Motor neuron (in vitro differentiated cells): Measurements from ENCODE around the gene DNM1. TPM values are rescaled to one million over a fixed set of nuclear protein-coding genes. Genes with fewer than 3 reads are reported as not detected.

ENCODE experiments used
- ATAC-seq, 8 experiments: fragments of 200-7000 bp; cut with Tn5 transposase; replicated peaks in 6 of 8; 2 replicates each; pipeline ENCODE4 v1.8.0; 2021; ENCODE audit warnings: mild to moderate bottlenecking in 8 of 8, moderate library complexity in 8 of 8
- H3K27ac ChIP-seq, 2 donors: fragments of 250-450 bp; sonication (Bioruptor Pico); 2 replicates each; pipeline ENCODE4 v1.9.0; 2021; ENCODE audit warnings: antibody characterized with exemption in 2 of 2, mild to moderate bottlenecking in 2 of 2, moderate library complexity in 1 of 2
- H3K4me1 ChIP-seq, 2 donors: fragments of 250-450 bp; sonication (Bioruptor Pico); replicated peaks in 1 of 2; 2 replicates each; pipeline ENCODE4 v1.6.1; 2021; ENCODE audit warnings: antibody characterized with exemption in 2 of 2, mild to moderate bottlenecking in 2 of 2, moderate library complexity in 1 of 2
- H3K4me3 ChIP-seq, 5 donors: fragments of 250-450 bp; sonication (Bioruptor Pico); 2 replicates each; pipeline ENCODE4 v1.9.0; 2021; ENCODE audit warnings: antibody characterized with exemption in 5 of 5, mild to moderate bottlenecking in 5 of 5, moderate library complexity in 4 of 5
- WGBS, 10 experiments: fragments of 450-650 bp; shearing (Covaris generic); methylation state at CpG; one replicate each; pipeline ENCODE4 v1.0.0; 2022; 5-methylcytosine and 5-hydroxymethylcytosine counted together
- in situ Hi-C, 9 experiments: fragments of 400-800 bp; cut with MboI; loops; one replicate each; pipeline ENCODE4 v1.15.0; 2021; ENCODE audit warnings: low sequenced_read_pairs in 9 of 9, low pct_unique_long_range_greater_than_20kb in 2 of 9; ENCODE audit not compliant: unreplicated experiment in 9 of 9
- total RNA-seq, 8 experiments: library from RNA; unstranded; fragments of 300-600 nt; gene quantifications; 2 replicates each; pipeline versions ENCODE4 v1.2.3 to v1.2.4, GENCODE V29; 2022

Gene DNM1
- 10 to 100 TPM in 5 of 8 experiments, 1 to 10 TPM in 3; 5.5 to 56.9 (median 31.5) TPM for total RNA-seq

DNA sequence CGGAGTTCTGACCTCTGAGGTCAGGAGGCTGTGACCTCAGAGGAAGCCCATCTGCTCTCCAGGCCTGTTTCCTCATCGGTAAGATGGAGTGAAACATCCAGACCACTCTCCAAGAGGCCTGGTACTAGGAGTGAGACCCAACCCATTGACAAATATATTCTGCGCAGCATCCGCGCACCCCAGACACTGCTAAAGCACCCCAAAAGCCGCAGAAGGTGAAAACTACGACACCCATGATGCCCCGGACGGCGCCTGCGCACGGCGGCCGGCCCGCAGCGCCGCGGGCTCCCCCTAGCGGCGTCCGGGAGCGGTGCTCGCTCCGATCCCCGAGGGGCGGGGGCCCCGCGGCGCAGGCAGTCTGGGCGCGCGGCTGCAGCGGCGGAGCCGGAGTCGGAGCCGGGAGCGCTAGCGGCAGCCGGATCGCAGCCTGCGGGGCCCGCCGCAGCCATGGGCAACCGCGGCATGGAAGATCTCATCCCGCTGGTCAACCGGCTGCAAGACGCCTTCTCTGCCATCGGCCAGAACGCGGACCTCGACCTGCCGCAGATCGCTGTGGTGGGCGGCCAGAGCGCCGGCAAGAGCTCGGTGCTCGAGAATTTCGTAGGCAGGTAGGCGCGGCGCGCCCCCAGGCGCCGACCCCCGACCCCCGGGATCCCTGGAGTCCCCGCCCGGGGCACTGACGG lies at the start of gene DNM1:
TSS of gene DNM1 (plus strand) at position 356 of the 683 bp plus-strand sequence. CDS start at position 448, 92 bp downstream.
- Histone ChIP-seq H3K4me3 (peak within 1 kb of the TSS; percentile 65 to 97 (median 78)), H3K27ac (peak within 1 kb of the TSS; percentile 80 to 82), H3K4me1 (peaks cover 0 to 6% of the 10 kb centered on the region in 2 donors)
- ATAC-seq = peak; percentile 62 to 90 (median 67)
- in situ Hi-C loops = no loop called here
- 0 to 33% (median 0%) methylated on average over 1 to 24 of the region's 72 CpGs; no CpG with 5 or more reads in 7 of the 10 experiments for WGBS, 10 experiments

DNA sequence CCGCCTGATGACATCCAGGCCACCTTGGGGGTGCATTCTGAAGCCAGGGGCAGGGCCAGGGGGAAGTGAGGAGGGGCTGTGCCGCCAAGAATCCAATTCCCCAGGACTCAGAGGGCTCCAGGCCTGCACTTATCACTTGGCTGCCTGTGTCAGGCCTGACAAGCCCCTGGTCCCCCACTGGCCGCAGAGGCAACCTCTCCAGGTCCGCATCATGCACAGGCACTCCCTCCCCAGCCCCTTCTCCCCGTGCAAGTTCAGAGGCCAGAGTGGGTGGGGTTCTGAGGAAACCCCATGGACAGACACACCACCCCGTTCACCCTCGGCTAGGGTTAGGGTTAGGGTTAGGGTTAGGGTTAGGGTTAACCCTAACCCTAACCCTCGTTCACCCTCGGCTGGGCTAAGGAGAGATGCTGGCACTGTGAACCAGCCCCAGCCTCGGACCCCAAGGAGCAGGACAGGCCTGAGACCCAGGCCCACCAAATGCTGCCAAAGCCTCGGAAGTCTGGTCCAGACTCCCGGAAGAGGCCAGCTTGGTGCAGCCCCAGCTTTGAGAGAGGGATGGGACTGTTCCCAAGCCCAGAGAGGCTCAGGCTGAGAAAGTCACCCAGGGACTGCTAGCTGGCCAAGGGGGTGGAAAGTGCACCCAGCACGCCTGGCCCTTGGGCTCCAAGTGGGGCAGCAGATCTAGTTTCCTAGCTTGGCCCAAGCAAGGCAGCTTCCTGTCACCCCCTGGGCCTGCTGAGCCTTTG lies 49.1 kb upstream of the DNM1 start:
- in situ Hi-C loops = no loop called here
- no peak overlapping the region for H3K4me3 ChIP-seq
- ATAC-seq = peak in 4 of 8 experiments; percentile 4 to 6 (median 6)
- WGBS, 10 experiments = 60 to 100% (median 85%) methylated on average over 1 to 3 of the region's 13 CpGs; no CpG with 5 or more reads in 6 of the 10 experiments
- peaks cover 0 to 5% of the 10 kb centered on the region in 2 donors for H3K4me1 ChIP-seq
- H3K27ac ChIP-seq = peak overlapping the region in 1 of 2 donors; percentile 16

DNA sequence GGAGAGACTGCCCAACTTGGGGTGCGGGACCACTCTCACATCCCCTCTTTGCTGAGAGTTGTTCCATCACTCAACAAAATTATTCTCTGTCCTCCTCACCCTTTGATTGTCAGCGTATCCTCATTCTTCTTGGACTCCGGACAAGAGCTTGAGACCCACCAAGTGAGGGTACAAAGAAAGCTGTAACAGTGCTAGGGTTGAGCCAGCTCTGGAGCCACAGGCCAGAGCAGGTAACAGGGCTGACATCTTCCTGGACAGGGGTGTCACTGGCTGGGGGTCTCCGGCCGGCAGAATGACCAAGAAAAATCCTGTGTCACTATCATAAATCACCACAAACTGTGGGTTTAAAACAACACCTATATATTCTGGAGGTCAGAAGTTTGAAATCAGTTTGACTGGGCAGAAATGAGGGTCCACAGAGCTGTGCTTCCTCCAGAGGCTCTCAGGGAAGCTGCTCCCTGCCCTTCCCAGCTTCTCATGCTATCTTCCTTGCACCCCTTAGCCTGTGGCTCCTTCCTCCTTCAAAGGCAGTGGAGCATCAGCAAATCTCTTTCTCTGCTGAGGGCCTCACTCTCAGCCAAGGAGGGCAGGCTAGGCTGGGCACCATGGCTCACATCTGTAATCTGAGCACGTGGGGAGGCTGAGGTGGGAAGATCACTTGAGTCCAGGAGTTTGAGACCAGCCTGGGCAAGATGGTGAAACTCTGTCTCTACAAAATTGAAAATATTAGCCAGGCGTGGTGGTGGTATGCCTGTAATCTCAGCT lies 47.3 kb upstream of the DNM1 start:
- Histone ChIP-seq H3K4me1 (peaks cover 3 to 5% of the 10 kb centered on the region in 2 donors), H3K4me3 (no peak overlapping the region), H3K27ac (no peak overlapping the region)
- WGBS, 10 experiments = 60 to 100% (median 88%) methylated on average over 1 to 7 of the region's 7 CpGs; no CpG with 5 or more reads in 4 of the 10 experiments
- in situ Hi-C loops = no loop called here
- no peak for ATAC-seq

DNA sequence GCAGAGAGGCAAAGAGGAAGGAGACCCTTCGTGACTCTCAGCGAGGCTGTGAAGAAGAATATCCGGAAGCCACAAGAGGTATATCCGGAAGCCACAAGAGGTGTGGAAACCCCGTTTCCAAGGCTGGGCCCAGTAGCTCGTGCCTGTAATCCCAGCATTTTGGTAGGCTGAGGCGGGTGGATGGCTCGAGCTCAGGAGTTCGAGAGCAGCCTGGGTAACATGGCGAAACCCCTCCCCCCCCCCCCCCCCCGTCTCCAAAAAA lies 43.7 kb upstream of the DNM1 start:
- Histone ChIP-seq H3K4me3 (peak overlapping the region; percentile 60 to 90 (median 82)), H3K27ac (peak overlapping the region; percentile 42 to 73), H3K4me1 (peaks cover 5 to 6% of the 10 kb centered on the region in 2 donors)
- ATAC-seq = peak in 2 of 8 experiments; percentile 0 to 1
- 40 to 100% (median 54%) methylated on average over 1 to 6 of the region's 11 CpGs; no CpG with 5 or more reads in 6 of the 10 experiments for WGBS, 10 experiments
- in situ Hi-C loops = no loop called here

DNA sequence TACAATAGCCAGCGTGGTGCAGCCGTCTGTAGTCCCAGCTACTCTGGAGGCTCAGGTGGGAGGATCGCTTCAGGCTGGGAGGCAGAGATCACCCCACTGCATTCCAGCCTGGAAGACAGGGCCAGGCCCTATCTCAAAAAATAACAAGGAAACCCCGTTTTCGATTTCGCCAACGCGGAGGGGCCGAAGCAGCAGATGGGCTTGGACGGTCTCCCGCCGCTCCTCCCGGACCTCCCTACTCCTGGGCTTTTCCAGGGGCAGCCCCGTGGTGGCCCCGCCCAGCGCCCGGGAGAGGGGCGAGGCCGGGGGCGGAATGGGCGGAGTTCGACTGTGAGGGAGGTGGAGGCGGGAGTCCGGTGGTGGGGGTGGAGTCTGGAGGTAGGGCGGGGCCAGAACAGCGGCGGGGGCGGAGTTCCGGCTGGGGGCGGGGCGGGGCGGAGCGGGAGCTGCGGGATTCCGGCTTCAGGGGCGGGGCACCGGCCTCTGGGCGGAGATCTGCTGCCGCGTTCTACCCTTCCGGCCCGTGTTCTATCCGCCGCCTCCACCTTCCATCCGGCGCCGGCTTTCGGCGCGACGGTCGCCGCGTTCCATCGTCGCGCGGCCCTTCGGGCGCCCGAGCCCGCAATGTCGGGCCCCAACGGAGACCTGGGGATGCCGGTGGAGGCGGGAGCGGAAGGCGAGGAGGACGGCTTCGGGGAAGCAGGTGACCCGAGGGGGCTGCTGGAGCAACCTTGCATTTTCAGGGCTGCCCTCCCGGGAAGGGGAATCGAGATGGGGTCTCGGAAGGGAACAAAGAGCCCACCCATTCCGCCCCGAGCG lies 43.2 kb upstream of the DNM1 start, which contains the start of gene BBLN:
TSS of gene BBLN (plus strand) at position 482 of the 819 bp plus-strand sequence. CDS start at position 625, 143 bp downstream.
- Histone ChIP-seq H3K27ac (peak within 1 kb of the TSS; percentile 69 to 73), H3K4me1 (peaks cover 5 to 6% of the 10 kb centered on the region in 2 donors), H3K4me3 (peak within 1 kb of the TSS; percentile 60 to 90 (median 82))
- in situ Hi-C loops = no loop called here
- peak; percentile 87 to 94 (median 90) for ATAC-seq
- WGBS, 10 experiments = 0% methylated on average over 1 to 14 of the region's 77 CpGs; no CpG with 5 or more reads in 6 of the 10 experiments

DNA sequence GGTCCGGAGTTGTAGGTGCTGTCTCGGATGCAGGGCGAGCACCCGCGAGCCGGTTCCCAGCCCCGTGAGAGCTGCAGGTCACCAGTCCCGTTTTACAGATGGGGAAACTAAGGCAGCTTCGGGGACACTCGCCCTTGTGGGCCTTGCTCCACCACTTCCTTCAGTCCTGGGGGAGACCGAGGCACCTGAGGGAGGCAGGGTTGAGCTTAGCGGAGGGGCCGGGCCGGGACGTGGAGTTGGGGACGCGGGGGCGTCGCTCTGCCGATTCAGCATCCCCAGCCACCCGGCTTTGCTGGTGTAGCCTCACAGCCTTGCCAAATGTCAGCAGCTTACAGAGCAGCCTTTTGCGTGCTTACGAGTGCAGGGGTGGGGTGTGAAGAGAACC lies 42.6 kb upstream of the DNM1 start:
- peak in 3 of 8 experiments; percentile 1 to 7 (median 2) for ATAC-seq
- peak overlapping the region; percentile 69 to 71 for H3K27ac ChIP-seq
- in situ Hi-C loops = no loop called here
- WGBS, 10 experiments = 0 to 4% (median 3%) methylated on average over 3 to 8 of the region's 23 CpGs; no CpG with 5 or more reads in 6 of the 10 experiments
- peaks cover 5 to 6% of the 10 kb centered on the region in 2 donors for H3K4me1 ChIP-seq
- peak overlapping the region; percentile 60 to 90 (median 82) for H3K4me3 ChIP-seq

DNA sequence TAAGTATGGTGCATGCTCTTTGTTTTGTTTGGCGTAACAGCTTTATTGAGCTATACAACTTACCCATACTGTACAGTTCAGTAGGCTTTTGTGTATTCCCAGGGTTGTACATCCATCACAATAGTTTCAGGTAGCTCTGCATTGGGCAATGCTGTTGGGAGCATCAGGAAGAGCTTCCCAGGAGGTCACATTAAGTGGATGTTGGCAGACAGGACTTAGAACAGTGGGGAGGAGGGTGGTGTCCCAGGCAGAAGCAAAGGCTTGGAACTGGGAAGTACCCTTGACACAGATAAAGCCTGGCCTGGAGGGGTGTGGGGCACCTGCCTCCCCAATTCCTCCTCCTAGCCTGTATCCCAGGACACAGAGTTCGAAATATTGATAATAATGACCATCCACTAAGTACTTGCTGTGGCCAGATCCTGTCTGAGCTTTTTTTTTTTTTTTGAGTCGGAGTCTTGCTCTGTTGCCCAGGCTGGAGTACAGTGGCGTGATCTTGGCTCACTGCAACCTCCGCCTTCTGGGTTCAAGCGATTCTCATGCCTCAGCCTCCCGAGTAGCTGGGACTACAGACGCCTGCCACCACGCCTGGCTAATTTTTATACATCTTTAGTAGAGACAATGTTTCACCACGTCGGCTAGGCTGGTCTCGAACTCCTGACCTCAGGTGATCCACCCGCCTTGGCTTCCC lies 41.8 kb upstream of the DNM1 start:
- peaks cover 5 to 6% of the 10 kb centered on the region in 2 donors for H3K4me1 ChIP-seq
- no peak for ATAC-seq
- 70 to 100% (median 93%) methylated on average over 1 to 9 of the region's 13 CpGs; no CpG with 5 or more reads in 2 of the 10 experiments for WGBS, 10 experiments
- no peak overlapping the region for H3K27ac ChIP-seq
- in situ Hi-C loops = no loop called here
- peak overlapping the region in 4 of 5 donors; percentile 60 to 90 (median 76) for H3K4me3 ChIP-seq

DNA sequence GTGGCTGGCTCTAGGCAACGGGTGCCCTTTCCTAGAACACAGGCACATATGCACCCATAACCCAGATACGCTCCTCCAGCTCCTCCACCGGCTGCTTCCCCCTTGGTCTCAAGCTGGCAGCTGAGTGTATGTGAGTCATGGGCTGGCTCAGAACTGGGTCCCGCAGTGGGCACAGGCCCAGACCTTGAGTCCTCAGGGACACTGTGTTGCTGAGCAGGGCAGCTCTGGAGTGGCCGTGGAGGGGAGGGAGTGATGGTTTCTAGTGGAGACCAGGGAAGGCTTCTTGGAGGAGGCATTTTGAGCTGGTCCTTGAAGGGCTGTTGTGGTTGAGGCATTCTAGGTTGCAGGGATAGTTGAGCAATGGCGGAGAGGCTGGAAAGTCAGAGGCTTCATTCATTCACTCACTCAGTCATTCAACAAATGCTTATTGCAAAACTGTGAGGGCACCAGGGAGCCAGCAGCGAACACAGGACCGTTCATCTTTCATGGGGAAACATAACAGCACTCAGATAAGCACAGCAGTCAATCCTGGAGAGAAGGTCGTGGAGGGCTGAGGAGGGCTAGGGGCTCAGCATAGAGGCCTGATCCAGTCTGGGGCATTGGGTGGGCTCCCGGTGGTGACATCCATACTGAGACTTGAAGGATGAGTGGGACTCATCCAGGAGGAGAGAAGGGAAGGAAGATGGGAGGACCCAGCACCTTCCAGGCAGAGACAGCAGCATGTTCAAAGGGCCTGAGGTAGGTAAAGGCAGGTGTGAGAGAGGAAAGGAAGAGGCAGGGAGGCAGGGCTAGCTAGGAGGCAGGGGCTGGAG lies 40.8 kb upstream of the DNM1 start:
- no peak overlapping the region for H3K27ac ChIP-seq
- peaks cover 5 to 6% of the 10 kb centered on the region in 2 donors for H3K4me1 ChIP-seq
- in situ Hi-C loops = no loop called here
- 67 to 100% (median 91%) methylated on average over 1 to 7 of the region's 10 CpGs; no CpG with 5 or more reads in 2 of the 10 experiments for WGBS, 10 experiments
- no peak overlapping the region for H3K4me3 ChIP-seq
- ATAC-seq = no peak

DNA sequence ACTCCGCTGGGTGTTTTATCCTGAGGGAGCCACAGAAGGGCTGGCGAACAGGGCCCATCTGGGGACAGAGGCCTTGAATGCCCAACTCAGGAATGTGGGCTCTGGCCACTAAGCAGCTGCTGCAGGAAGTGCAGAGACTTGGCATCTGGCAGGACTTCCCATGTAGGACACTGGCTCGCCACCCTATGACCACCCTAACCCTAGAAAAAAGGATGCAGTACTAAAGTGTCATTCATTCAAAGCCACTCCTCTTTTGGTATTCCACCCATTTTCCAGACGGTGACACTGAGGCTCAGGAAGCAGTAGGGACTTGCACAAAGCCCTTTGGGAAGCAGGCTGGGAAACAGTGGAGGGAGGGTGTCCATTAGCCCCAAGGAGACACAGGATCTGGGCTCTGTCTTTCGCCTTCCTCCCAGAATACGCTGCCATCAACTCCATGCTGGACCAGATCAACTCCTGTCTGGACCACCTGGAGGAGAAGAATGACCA lies 40.1 kb upstream of the DNM1 start:
- Histone ChIP-seq H3K4me1 (peaks cover 5 to 6% of the 10 kb centered on the region in 2 donors), H3K4me3 (no peak overlapping the region), H3K27ac (no peak overlapping the region)
- 83 to 100% (median 92%) methylated on average over 1 to 5 of the region's 6 CpGs; no CpG with 5 or more reads in 6 of the 10 experiments for WGBS, 10 experiments
- in situ Hi-C loops = no loop called here
- ATAC-seq = no peak

DNA sequence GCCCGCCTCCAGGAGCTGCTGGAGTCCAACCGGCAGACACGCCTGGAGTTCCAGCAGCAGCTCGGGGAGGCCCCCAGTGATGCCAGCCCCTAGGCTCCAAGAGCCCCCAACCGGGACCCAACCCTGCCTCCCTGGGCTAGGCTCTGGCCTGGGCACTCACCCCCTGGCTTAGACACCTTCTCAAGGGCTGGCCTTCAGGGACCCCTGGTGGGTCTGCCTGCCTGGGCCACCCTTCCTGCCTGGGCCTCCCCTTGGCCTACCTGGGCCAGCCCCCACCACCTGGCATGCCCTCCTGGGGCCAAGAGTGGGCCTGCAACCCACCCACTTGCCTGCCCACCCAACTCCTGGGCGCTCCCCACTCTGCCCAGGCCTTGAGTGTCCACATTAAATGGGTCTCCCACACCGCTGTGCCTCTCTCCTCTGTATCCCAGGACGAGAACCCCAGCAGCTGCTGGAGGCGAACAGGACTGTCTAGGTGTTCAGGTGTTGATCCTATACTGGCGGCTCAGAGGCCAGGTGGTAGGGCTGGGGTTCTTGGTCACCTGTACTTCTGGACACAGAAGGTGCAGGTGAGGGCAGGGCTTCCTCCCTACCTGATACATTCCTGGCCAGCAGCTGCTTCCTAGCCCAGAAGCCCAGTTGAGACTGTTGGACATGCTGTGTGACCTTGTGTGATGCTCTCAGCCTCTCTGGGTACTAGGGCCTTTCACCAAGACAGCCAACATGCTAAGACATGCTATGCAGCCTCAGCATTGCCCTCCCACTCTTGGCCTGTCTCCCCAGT lies 39.5 kb upstream of the DNM1 start:
- H3K4me3 ChIP-seq = no peak overlapping the region
- in situ Hi-C loops = no loop called here
- H3K4me1 ChIP-seq = peaks cover 5 to 6% of the 10 kb centered on the region in 2 donors
- WGBS, 10 experiments = 80 to 100% (median 90%) methylated on average over 1 to 2 of the region's 10 CpGs; no CpG with 5 or more reads in 6 of the 10 experiments
- ATAC-seq = no peak
- no peak overlapping the region for H3K27ac ChIP-seq
